Epithelial cell of proximal tubule (primary cell): ENCODE measurements around the gene MUC6. TPM values are rescaled to one million over a fixed set of nuclear protein-coding genes. Genes with fewer than 3 reads are reported as not detected.

ENCODE experiments used
- DNase-seq: peaks from one replicate; pipeline ENCODE4 v3.0.0-alpha.2; 2011; ENCODE audit warnings: low read depth
- H3K4me3 ChIP-seq: 2 replicates; pipeline ENCODE4 v1.5.1; 2011; ENCODE audit warnings: low read depth, mild to moderate bottlenecking, low read length
- total RNA-seq: library from RNA; depleted of rRNA; stranded (reverse); fragments of >200 nt; gene quantifications from 2 replicates; pipeline ENCODE4 v1.2.3, GENCODE V29; 2015
- TF ChIP-seq, protein P1 (sequence below): conservative IDR thresholded peaks from 2 replicates; pipeline ENCODE4 v1.5.1; 2012; ENCODE audit warnings: low read depth, mild to moderate bottlenecking, low read length

The MUC6 gene
- total RNA-seq, 1 donor from 2014 or later: not detected

DNA sequence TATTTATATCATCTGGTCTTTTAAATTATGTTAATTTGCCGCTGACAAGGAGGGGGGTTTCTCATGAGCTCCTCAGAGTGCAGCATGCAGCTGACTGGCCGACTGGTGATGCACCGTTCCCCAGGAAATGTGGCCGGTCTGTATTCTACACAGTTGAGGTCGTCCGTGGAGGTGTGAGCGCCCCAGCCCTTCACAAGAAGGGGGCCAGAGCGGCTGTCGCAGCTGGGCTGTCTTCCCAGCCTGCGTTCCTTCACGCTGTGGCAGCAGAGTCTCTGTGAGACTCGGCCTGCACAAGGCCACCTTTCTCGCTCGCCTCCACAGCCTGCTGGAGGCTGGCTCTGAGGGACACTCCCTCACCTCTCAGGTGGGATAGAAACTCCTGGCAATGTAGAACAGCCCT lies 67.7 kb downstream of the MUC6 start:
- no peak overlapping the region for H3K4me3 ChIP-seq
- TF ChIP-seq, protein P1, sequence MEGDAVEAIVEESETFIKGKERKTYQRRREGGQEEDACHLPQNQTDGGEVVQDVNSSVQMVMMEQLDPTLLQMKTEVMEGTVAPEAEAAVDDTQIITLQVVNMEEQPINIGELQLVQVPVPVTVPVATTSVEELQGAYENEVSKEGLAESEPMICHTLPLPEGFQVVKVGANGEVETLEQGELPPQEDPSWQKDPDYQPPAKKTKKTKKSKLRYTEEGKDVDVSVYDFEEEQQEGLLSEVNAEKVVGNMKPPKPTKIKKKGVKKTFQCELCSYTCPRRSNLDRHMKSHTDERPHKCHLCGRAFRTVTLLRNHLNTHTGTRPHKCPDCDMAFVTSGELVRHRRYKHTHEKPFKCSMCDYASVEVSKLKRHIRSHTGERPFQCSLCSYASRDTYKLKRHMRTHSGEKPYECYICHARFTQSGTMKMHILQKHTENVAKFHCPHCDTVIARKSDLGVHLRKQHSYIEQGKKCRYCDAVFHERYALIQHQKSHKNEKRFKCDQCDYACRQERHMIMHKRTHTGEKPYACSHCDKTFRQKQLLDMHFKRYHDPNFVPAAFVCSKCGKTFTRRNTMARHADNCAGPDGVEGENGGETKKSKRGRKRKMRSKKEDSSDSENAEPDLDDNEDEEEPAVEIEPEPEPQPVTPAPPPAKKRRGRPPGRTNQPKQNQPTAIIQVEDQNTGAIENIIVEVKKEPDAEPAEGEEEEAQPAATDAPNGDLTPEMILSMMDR: no peak
- no peak for DNase-seq

DNA sequence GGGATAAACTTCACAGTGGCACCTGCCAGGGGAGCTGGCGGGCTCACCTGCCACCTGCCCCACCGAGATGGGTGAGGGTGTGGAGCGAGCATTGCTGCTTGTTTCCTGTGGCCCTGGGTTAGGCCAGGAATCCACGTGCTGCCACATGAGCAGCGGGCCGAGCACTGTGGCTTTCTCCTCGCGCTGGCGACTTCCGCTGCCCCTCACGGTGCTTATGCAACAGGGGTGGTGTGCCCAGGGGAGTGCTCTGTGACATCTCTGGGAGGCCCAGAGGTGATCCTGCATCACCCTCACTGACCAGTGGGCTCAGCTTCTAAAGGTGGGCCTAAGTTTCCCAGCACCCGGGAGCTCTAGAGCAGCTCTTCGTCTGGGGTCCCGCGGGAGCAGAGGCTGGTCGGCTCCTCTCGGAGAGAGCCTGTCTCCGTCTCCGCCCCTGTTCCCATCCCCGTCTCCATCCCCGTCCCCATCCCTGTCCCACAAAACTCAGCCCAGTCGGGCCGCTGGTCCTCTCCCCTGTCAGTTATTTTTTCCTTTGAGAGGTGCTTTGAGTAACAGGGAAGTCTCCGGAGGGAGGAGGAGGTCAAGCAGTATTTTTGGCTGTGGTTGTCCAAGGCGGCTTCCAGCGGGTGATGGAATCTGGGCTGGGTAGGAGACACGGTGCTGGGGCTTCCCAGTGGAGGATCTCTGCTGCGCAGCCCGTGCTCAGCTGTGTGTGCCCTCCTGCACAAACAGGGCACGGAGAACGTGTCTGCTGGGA lies 68.3 kb downstream of the MUC6 start:
- no peak overlapping the region for H3K4me3 ChIP-seq
- DNase-seq: no peak
- TF ChIP-seq, protein P1: no peak

DNA sequence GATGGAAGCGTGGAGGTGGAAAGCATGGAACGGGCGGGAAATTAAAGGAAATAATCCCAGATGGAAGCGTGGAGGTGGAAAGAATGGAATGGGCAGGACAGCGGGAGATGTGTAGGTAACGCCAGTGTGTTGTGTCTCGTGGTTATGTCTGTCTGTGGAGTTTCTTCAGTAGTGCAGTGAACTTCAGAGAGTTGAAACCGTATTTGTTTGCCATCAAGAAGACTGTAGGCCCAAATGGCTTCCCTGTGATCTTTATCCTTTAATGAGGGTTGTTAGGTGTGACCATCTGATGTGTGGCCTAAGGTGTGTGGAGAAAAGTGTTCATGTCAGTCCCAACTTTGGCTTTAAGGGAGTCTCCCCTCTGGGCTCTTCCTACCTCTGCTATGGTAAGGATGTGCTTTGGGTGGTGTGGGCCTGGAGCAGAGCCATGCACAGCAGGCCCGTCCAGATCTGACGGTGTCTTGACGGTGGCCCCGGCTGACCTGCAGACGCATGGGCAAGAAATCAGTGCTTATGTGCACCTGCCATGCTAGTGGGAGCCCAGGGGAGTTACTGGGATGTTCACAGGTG lies 71.2 kb downstream of the MUC6 start:
- TF ChIP-seq, protein P1: no peak
- H3K4me3 ChIP-seq: no peak overlapping the region
- no peak for DNase-seq

DNA sequence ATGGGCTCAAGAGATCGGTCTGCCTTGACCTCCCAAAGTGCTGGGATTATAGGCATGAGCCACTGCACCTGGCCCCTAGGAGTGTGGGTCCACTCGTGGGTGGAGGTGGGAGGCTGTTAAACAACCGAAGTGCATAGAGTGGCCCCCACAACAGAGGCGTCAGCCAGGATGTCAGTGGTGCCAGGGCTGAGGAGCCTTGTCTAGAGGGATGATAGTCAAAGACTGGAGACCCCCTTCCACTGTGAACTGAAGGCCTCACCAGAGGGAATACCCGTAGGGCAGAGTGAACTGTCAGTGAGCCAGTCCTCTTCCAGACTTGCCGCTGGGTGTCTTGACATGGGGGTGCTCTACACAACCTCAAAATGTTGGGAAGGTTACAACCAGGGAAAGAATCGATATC lies 72.7 kb downstream of the MUC6 start:
- no peak overlapping the region for H3K4me3 ChIP-seq
- TF ChIP-seq, protein P1: no peak
- DNase-seq: no peak

Other genes with a start within 250 kb of the MUC6 start
- gene CEND1, start 246.6 kb downstream of the MUC6 start, total RNA-seq: 0.14 TPM in 1 of 2 replicates, not detected in the other
- 20.1 and 33.6 TPM in 2 replicates for gene SLC25A22, start 238.4 kb downstream of the MUC6 start, total RNA-seq
- 17.4 and 32.1 TPM in 2 replicates for gene PIDD1, start 231.5 kb downstream of the MUC6 start, total RNA-seq
- gene RPLP2, start 226.8 kb downstream of the MUC6 start, total RNA-seq: 663 and 837 TPM in 2 replicates
- 19.1 and 34.7 TPM in 2 replicates for gene PNPLA2, start 217.8 kb downstream of the MUC6 start, total RNA-seq
- 21.0 and 55.7 TPM in 2 replicates for gene CRACR2B, start 208.8 kb downstream of the MUC6 start, total RNA-seq
- gene CD151, start 203.8 kb downstream of the MUC6 start, total RNA-seq: 538 and 626 TPM in 2 replicates
- 166 and 213 TPM in 2 replicates for gene POLR2L, start 194.2 kb downstream of the MUC6 start, total RNA-seq
- gene TSPAN4, start 193.9 kb downstream of the MUC6 start, total RNA-seq: 118 and 188 TPM in 2 replicates
- gene CHID1, start 125.9 kb downstream of the MUC6 start, total RNA-seq: 95.6 and 108 TPM in 2 replicates
- gene AP2A2, start 110.8 kb downstream of the MUC6 start, total RNA-seq: 48.5 and 49.8 TPM in 2 replicates
- gene MUC2, start 38.2 kb upstream of the MUC6 start, total RNA-seq: not detected in 2 replicates
- gene MUC5AC, start 121.2 kb upstream of the MUC6 start, total RNA-seq: not detected in 2 replicates
- gene MUC5B, start 186.3 kb upstream of the MUC6 start, total RNA-seq: not detected in 2 replicates